NOMO-1 (cell line): Measurements from ENCODE around the gene LGALS9C.
"Not testable (repeated sequence)": the region's sequence is repeated elsewhere in the genome, so short reads cannot be mapped to it uniquely, and the experiment has no call there.

Experiments used
- DNase-seq, 2 experiments: peaks; one replicate each; lab custom pipeline; 2025; ENCODE audit not compliant: unreplicated experiment in 2 of 2; lab: John Stamatoyannopoulos, UW

Gene LGALS9C

DNA sequence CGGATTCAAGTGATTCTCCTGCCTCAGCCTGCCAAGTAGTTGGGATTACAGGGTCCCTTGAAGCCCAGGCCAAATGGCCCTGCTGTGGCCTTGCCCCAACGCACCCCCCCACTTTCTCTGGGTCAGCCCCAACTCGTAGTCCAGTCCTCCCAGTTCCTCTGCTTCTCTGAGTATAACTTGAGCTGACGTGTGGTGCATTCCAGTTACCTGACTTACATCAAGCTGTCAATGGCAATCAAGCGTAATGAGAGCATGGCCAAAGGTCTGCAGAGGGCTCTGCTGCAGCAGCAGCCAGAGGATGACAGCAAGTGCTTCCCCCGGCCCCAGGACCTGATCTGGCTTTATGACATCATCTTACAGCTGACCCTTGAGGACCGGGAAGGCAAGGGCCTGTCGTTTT, 50.8 kb downstream of the LGALS9C start:
- not testable (repeated sequence) for DNase-seq

GRCh38 chr17:18528435-18528834, 51.8 kb downstream of the LGALS9C start:
- not testable (repeated sequence) for DNase-seq

- not testable (repeated sequence) for DNase-seq
Observed at GRCh38 chr17:18528899-18529500, 52.4 kb downstream of the LGALS9C start.

GRCh38 chr17:18530405-18530804, 53.8 kb downstream of the LGALS9C start:
- not testable (repeated sequence) for DNase-seq

DNA sequence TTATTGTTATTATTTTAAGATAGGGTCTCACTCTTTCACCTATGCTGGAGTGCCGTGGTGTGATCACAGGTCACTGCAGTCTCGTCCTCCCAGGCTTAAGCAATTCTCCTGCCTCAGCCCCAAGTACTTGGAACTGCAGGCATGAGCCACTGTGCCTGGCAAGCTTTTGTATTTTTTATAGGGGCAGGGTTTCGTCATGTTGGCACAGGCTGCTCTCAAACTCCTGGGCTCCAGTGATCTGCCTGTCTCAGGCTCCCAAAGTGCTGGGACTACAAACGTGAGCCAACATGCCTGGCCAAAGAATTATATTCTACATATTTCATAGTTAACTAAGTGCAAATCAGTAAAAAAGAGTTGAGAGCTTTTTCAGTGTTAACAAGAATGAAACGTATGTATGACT, 65.6 kb downstream of the LGALS9C start:
- DNase-seq, result not testable (repeated sequence)

- not testable (repeated sequence) for DNase-seq
Observed at GRCh38 chr17:18542907-18543306, 66.3 kb downstream of the LGALS9C start.
